HCT116 (cell line): ENCODE measurements around the gene NRP1. TPM values are rescaled to one million over a fixed set of nuclear protein-coding genes. Genes with fewer than 3 reads are reported as not detected.

Experiments used
- ATAC-seq: fragments of 200-7000 bp; cut with Tn5 transposase; 2 replicates; pipeline ENCODE4 v1.9.1; 2020; ENCODE audit warnings: mild to moderate bottlenecking, moderate library complexity
- BruUV-seq: library from RNA; stranded (reverse); fragments of 400-500 nt; replicated peaks from 2 replicates; lab custom pipeline; 2021; lab: Mats Ljungman, UMichigan
- CTCF ChIA-PET: fragments of 300-600 bp; sonication (Branson Sonifier 250); formaldehyde crosslinking; loops from one replicate; lab custom pipeline; 2021; ENCODE audit warnings: antibody characterized with exemption; lab: Charles Lee
- POLR2A ChIA-PET: fragments of 300-600, 350-600 bp; sonication (Branson Sonifier 250); formaldehyde crosslinking; loops from one replicate; lab custom pipeline; 2021; ENCODE audit warnings: antibody characterized with exemption; lab: Charles Lee
- RAD21 ChIA-PET, 2 experiments: fragments of 300-600 bp; sonication (Branson Sonifier 250); formaldehyde crosslinking; loops; one replicate each; lab custom pipeline; 2023; ENCODE audit warnings: low total read pairs in 2 of 2; ENCODE audit not compliant: uncharacterized antibody in 2 of 2, unreplicated experiment in 2 of 2, low non-redundant PET in 1 of 2; lab: Charles Lee
- DNase-seq: peaks from one replicate; pipeline ENCODE4 v3.0.0-alpha.2; 2010; ENCODE audit warnings: low read depth, low spot score
- H2AFZ ChIP-seq: fragments of 200-600 bp; shearing (Covaris generic), sonication (generic); 2 replicates; pipeline ENCODE4 v1.6.1; 2017; ENCODE audit warnings: low read depth, mixed run types, mixed read lengths, antibody characterized with exemption, low read length; ENCODE audit not compliant: poor library complexity, severe bottlenecking
- H3K27ac ChIP-seq: 2 replicates; pipeline ENCODE4 v1.5.1; 2012; ENCODE audit warnings: low read depth, low read length
- H3K27me3 ChIP-seq: fragments of 200-600 bp; sonication (generic); 2 replicates; pipeline ENCODE4 v1.6.1; 2016; ENCODE audit warnings: mixed run types, low read length, mixed read lengths; ENCODE audit not compliant: insufficient read depth
- H3K36me3 ChIP-seq, 2 experiments: fragments of 200-500 bp in 1 of 2; fragments of 200-600 bp in 1 of 2; sonication (Bioruptor generic) in 1 of 2; sonication (generic) in 1 of 2; 2 replicates each; pipeline versions ENCODE4 v1.5.1 to v1.6.1; 2014 to 2016; ENCODE audit warnings: low read length in 2 of 2, inconsistent platforms in 1 of 2, mixed read lengths in 1 of 2, mixed run types in 1 of 2; ENCODE audit not compliant: insufficient read depth in 2 of 2, control insufficient read depth in 1 of 2
- H3K4me1 ChIP-seq, 2 experiments: fragments of 200-600 bp in 1 of 2; sonication (generic) in 1 of 2; 2 replicates each; pipeline versions ENCODE4 v1.5.1 to v1.6.1; 2012 to 2017; ENCODE audit warnings: low read length in 2 of 2, inconsistent platforms in 1 of 2, mild to moderate bottlenecking in 1 of 2, mixed read lengths in 1 of 2, mixed run types in 1 of 2, moderate library complexity in 1 of 2; ENCODE audit not compliant: insufficient read depth in 2 of 2, control insufficient read depth in 1 of 2
- H3K4me2 ChIP-seq: fragments of 200-600 bp; sonication (generic); 2 replicates; pipeline ENCODE4 v1.6.1; 2017; ENCODE audit warnings: mixed run types, low read length, mixed read lengths
- H3K4me3 ChIP-seq, 2 experiments: fragments of 200-600 bp in 1 of 2; sonication (generic) in 1 of 2; replicated peaks in 1 of 2; 2 replicates each; pipeline ENCODE4 v1.5.1; 2011 to 2016; ENCODE audit warnings: low read length in 2 of 2, control low read depth in 1 of 2, low read depth in 1 of 2, mild to moderate bottlenecking in 1 of 2, mixed read lengths in 1 of 2, mixed run types in 1 of 2
- H3K79me2 ChIP-seq: fragments of 200-600 bp; sonication (generic); 2 replicates; pipeline ENCODE4 v1.6.1; 2017; ENCODE audit warnings: mild to moderate bottlenecking, mixed run types, low read length, moderate library complexity, mixed read lengths; ENCODE audit not compliant: insufficient read depth
- H3K9ac ChIP-seq: fragments of 200-600 bp; sonication (generic); 2 replicates; pipeline ENCODE4 v1.6.1; 2016; ENCODE audit warnings: low read length, mixed read lengths
- H3K9me2 ChIP-seq: fragments of 200-600 bp; sonication (generic), shearing (Covaris generic); 2 replicates; pipeline ENCODE4 v1.6.1; 2017; ENCODE audit warnings: mixed run types, mild to moderate bottlenecking, moderate library complexity; ENCODE audit not compliant: insufficient read depth
- H3K9me3 ChIP-seq, 2 experiments: fragments of 200-500 bp in 1 of 2; fragments of 200-600 bp in 1 of 2; sonication (Bioruptor generic) in 1 of 2; sonication (generic) in 1 of 2; 2 replicates each; pipeline ENCODE4 v1.6.1; 2014 to 2017; ENCODE audit warnings: low read length in 2 of 2, mixed read lengths in 2 of 2, inconsistent platforms in 1 of 2, low read depth in 1 of 2, mild to moderate bottlenecking in 1 of 2, mixed run types in 1 of 2, moderate library complexity in 1 of 2; ENCODE audit not compliant: control insufficient read depth in 1 of 2, insufficient read depth in 1 of 2
- H4K20me1 ChIP-seq: fragments of 200-600 bp; sonication (generic), shearing (Covaris generic); 2 replicates; pipeline ENCODE4 v1.6.1; 2017; ENCODE audit warnings: mixed run types, mild to moderate bottlenecking, moderate library complexity; ENCODE audit not compliant: insufficient read depth
- ATF3 ChIP-seq: IDR thresholded peaks from 2 replicates; pipeline ENCODE4 v1.6.1; 2012
- CBX3 ChIP-seq: IDR thresholded peaks from 2 replicates; pipeline ENCODE4 v1.6.1; 2012; ENCODE audit warnings: low read depth
- CEBPB ChIP-seq: IDR thresholded peaks from 2 replicates; pipeline ENCODE4 v1.6.1; 2012; ENCODE audit warnings: low read depth
- CTCF ChIP-seq, 3 experiments: fragments of 200-600 bp in 1 of 3; sonication (generic) in 1 of 3; IDR thresholded peaks in 2 of 3; conservative IDR thresholded peaks in 1 of 3; 2 replicates each; pipeline ENCODE4 v1.5.1; 2012 to 2017; ENCODE audit warnings: low read depth in 2 of 3, low read length in 2 of 3, antibody characterized with exemption in 1 of 3, borderline replicate concordance in 1 of 3, control low read depth in 1 of 3, mild to moderate bottlenecking in 1 of 3, mixed read lengths in 1 of 3, mixed run types in 1 of 3, moderate library complexity in 1 of 3; ENCODE audit not compliant: insufficient read depth in 1 of 3
- EGR1 ChIP-seq: IDR thresholded peaks from 2 replicates; pipeline ENCODE4 v1.6.1; 2012; ENCODE audit warnings: low read depth
- EZH2 ChIP-seq: fragments of 200-600 bp; sonication (generic); IDR thresholded peaks from 2 replicates; pipeline ENCODE4 v1.6.1; 2017; ENCODE audit warnings: antibody characterized with exemption, mixed run types
- FOSL1 ChIP-seq: IDR thresholded peaks from 2 replicates; pipeline ENCODE4 v1.6.1; 2012; ENCODE audit warnings: low read depth
- JUND ChIP-seq: IDR thresholded peaks from 2 replicates; pipeline ENCODE4 v1.6.1; 2012
- MAX ChIP-seq: IDR thresholded peaks from 2 replicates; pipeline ENCODE4 v1.6.1; 2012
- RAD21 ChIP-seq: IDR thresholded peaks from 2 replicates; pipeline ENCODE4 v1.6.1; 2012; ENCODE audit warnings: low read depth, mild to moderate bottlenecking
- REST ChIP-seq: IDR thresholded peaks from 2 replicates; pipeline ENCODE4 v1.6.1; 2012; ENCODE audit warnings: low read depth
- SIN3A ChIP-seq: IDR thresholded peaks from 2 replicates; pipeline ENCODE4 v1.6.1; 2012; ENCODE audit warnings: low read depth
- SRF ChIP-seq: IDR thresholded peaks from 2 replicates; pipeline ENCODE4 v1.6.1; 2012; ENCODE audit warnings: low read depth
- TCF7L2 ChIP-seq: IDR thresholded peaks from 2 replicates; pipeline ENCODE4 v1.7.0; 2011; ENCODE audit warnings: borderline replicate concordance, inconsistent platforms; ENCODE audit not compliant: insufficient read depth, insufficient read length; ENCODE audit errors: extremely low read depth
- YY1 ChIP-seq: IDR thresholded peaks from 2 replicates; pipeline ENCODE4 v1.6.1; 2011; ENCODE audit warnings: low read length, low read depth, moderate library complexity, mild to moderate bottlenecking; ENCODE audit not compliant: insufficient replicate concordance; ENCODE audit errors: extremely low read depth
- ZBTB33 ChIP-seq: IDR thresholded peaks from 2 replicates; pipeline ENCODE4 v1.6.1; 2011; ENCODE audit warnings: mild to moderate bottlenecking, low read length, moderate library complexity; ENCODE audit not compliant: insufficient replicate concordance; ENCODE audit errors: extremely low read depth
- ZFX ChIP-seq: fragments of 450-650 bp; IDR thresholded peaks from 2 replicates; pipeline ENCODE4 v1.6.1; 2017
- ZNF274 ChIP-seq: fragments of 200-500 bp; sonication (Bioruptor generic); IDR thresholded peaks from 2 replicates; pipeline ENCODE4 v1.6.1; 2014; ENCODE audit warnings: mild to moderate bottlenecking, low read depth, low read length, inconsistent platforms
- intact Hi-C: fragments of 100-400 bp; cut with micrococcal nuclease; formaldehyde crosslinking; loops from 2 replicates; pipeline ENCODE4 v1.10.0; 2022
- total RNA-seq: library from RNA; stranded (reverse); gene quantifications from one replicate; pipeline ENCODE4 v1.2.1, GENCODE V29; 2021; ENCODE audit not compliant: unreplicated experiment

NRP1 gene
- total RNA-seq, 1 experiment from 2014 or later, result 3.8 TPM

- ATAC-seq, result peak; percentile 67
- Histone ChIP-seq H3K27me3 (no peaks in the 10 kb centered on the region), H3K79me2 (no peaks in the 10 kb centered on the region), H3K4me1 (peaks cover 8 to 20% of the 10 kb centered on the region in 2 experiments; a peak in 3 of 4 replicates), H3K9ac (no peak overlapping the region), H3K9me2 (no peaks in the 10 kb centered on the region; the same call in 1 of the 2 replicates), H2AFZ (peak overlapping the region; percentile 87), H3K9me3 (no peaks in the 10 kb centered on the region)
- POLR2A ChIA-PET, result no interaction called here
- TF ChIP-seq EZH2, result no peak
- no peak for TF ChIP-seq RAD21
- peak; percentile 13; the same call in 1 of the 2 replicates for TF ChIP-seq FOSL1
- TF ChIP-seq REST, result no peak
- no peak; the same call in 1 of the 2 replicates for TF ChIP-seq MAX
- no peak for TF ChIP-seq ATF3
- TF ChIP-seq ZFX, result no peak
- no peak for TF ChIP-seq ZNF274
- no peak for TF ChIP-seq CTCF (IDR thresholded peaks at IDR 0.05 in 2 of 3, conservative IDR thresholded peaks at IDR 0.05 in 1 of 3; ENCODE audit: borderline replicate concordance in 1 of 3, insufficient read depth in 1 of 3, low read depth in 2 of 3, low read length in 2 of 3)
- TF ChIP-seq TCF7L2, result no peak
- no peak for TF ChIP-seq SRF
- TF ChIP-seq ZBTB33, result no peak
- TF ChIP-seq SIN3A, result no peak
- peak; percentile 16; the same call in 1 of the 2 replicates for TF ChIP-seq EGR1
- no peak for TF ChIP-seq JUND
- no peak for TF ChIP-seq CEBPB
- no peak for TF ChIP-seq YY1
- no peak for TF ChIP-seq CBX3
- TF ChIP-seq, all 23 proteins: peak for 2
- intact Hi-C loops, result no loop called here
- ChIA-PET RAD21 (no interaction called here), CTCF (no interaction called here)
- no TSS peak for BruUV-seq
- H3K36me3 ChIP-seq, result no peaks in the 10 kb centered on the region
- peak overlapping the region in 1 of 2 experiments; percentile 24; a peak in 1 of 4 replicates for H3K4me3 ChIP-seq
- no peaks in the 10 kb centered on the region for H4K20me1 ChIP-seq
- peak; percentile 10 for DNase-seq
- H3K4me2 ChIP-seq, result peak overlapping the region; percentile 58
- peak overlapping the region; percentile 37; the same call in 1 of the 2 replicates for H3K27ac ChIP-seq
These were observed 43.2 kb upstream of the NRP1 start for GRCh38 chr10:33377658-33378025.
